22Rv1 (cell line): Measurements from ENCODE around the gene HECW1.

Experiments used
- ZFX ChIP-seq: fragments of 450-650 bp; IDR thresholded peaks from 2 replicates; pipeline ENCODE4 v1.6.1; 2017; ENCODE audit warnings: antibody characterized with exemption, borderline replicate concordance
- TF ChIP-seq, protein P1 (sequence below): fragments of 450-650 bp; IDR thresholded peaks from 2 replicates; pipeline ENCODE4 v1.5.1; 2017; ENCODE audit warnings: mild to moderate bottlenecking

DNA sequence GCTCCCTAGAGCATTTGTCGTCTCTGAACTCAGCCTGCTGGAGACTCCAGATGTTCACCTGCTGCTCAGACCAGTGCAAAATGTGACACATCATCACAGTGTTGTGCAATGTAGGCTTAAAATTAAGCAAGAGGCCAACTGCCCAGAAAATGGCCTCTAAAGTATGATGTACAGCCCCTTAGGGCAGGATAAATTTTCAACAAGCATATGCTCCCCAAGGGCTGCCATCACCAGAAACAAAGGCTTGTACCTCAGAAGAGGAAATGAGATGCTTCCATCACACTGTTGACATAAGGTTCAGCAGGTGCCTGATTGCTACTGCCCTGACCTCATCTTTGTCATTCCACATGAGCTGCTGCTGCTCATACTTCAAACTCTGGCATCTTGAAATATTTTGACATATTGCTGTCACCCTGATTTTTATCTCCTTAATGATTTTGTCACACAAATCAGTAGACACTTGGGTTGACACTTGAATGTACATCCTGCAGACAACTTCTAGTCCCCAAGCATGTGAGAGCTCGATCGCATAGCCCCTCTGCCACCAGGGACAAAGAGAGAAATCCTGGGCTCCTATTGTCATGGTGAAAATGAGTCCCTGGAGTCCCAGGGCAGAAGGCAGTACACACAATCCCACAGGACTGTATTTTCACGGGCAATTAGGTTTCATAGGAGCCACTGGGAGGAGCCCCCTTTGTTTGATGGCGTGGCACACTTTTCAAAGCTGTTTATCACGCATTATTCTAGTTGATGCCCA lies 250.8 kb downstream of the HECW1 start:
- TF ChIP-seq, protein P1, sequence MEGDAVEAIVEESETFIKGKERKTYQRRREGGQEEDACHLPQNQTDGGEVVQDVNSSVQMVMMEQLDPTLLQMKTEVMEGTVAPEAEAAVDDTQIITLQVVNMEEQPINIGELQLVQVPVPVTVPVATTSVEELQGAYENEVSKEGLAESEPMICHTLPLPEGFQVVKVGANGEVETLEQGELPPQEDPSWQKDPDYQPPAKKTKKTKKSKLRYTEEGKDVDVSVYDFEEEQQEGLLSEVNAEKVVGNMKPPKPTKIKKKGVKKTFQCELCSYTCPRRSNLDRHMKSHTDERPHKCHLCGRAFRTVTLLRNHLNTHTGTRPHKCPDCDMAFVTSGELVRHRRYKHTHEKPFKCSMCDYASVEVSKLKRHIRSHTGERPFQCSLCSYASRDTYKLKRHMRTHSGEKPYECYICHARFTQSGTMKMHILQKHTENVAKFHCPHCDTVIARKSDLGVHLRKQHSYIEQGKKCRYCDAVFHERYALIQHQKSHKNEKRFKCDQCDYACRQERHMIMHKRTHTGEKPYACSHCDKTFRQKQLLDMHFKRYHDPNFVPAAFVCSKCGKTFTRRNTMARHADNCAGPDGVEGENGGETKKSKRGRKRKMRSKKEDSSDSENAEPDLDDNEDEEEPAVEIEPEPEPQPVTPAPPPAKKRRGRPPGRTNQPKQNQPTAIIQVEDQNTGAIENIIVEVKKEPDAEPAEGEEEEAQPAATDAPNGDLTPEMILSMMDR, result no peak
- TF ChIP-seq ZFX, result no peak
